Lung (tissue), 12 donors: ENCODE measurements around the gene LMX1A. TPM values are rescaled to one million over a fixed set of nuclear protein-coding genes. Genes with fewer than 3 reads are reported as not detected.

Source experiments
- ATAC-seq: fragments of 200-7000 bp; cut with Tn5 transposase; one replicate; pipeline ENCODE4 v1.9.1; 2020; ENCODE audit warnings: moderate number of reproducible peaks; ENCODE audit not compliant: insufficient read depth, low FRiP score
- DNase-seq, 3 donors: peaks; one replicate each; pipeline ENCODE4 v3.0.0-alpha.2; 2013 to 2017
- H3K27ac ChIP-seq, 2 donors: one replicate each; pipeline ENCODE4 v1.5.1; 2013; ENCODE audit warnings: mild to moderate bottlenecking in 2 of 2, moderate library complexity in 2 of 2, control low read depth in 1 of 2, inconsistent platforms in 1 of 2, low read depth in 1 of 2, low read length in 1 of 2
- H3K27me3 ChIP-seq, 3 donors: one replicate each; pipeline ENCODE4 v1.5.1; 2013; ENCODE audit warnings: low read length in 2 of 3; ENCODE audit not compliant: control insufficient read depth in 3 of 3, insufficient read depth in 3 of 3
- H3K36me3 ChIP-seq, 4 donors: one replicate each; pipeline ENCODE4 v1.5.1; 2013; ENCODE audit warnings: low read length in 4 of 4, mild to moderate bottlenecking in 1 of 4, moderate library complexity in 1 of 4; ENCODE audit not compliant: control insufficient read depth in 4 of 4, insufficient read depth in 4 of 4
- H3K4me1 ChIP-seq, 5 donors: one replicate each; pipeline ENCODE4 v1.5.1; 2013; ENCODE audit warnings: low read length in 5 of 5, mild to moderate bottlenecking in 2 of 5, moderate library complexity in 1 of 5; ENCODE audit not compliant: control insufficient read depth in 5 of 5, insufficient read depth in 5 of 5
- H3K4me3 ChIP-seq: one replicate; pipeline ENCODE4 v1.5.1; 2013; ENCODE audit warnings: mild to moderate bottlenecking, control low read depth, moderate library complexity
- H3K9ac ChIP-seq, 2 donors: one replicate each; pipeline ENCODE4 v1.5.1; 2013; ENCODE audit warnings: low read length in 2 of 2, control low read depth in 1 of 2; ENCODE audit not compliant: insufficient read depth in 1 of 2
- H3K9me3 ChIP-seq, 4 donors: one replicate each; pipeline ENCODE4 v1.5.1; 2013; ENCODE audit warnings: low read length in 3 of 4, mild to moderate bottlenecking in 1 of 4, moderate library complexity in 1 of 4; ENCODE audit not compliant: control insufficient read depth in 4 of 4, insufficient read depth in 3 of 4
- CTCF ChIP-seq: IDR thresholded peaks from 2 replicates; pipeline ENCODE4 v1.5.1; 2012; ENCODE audit warnings: mild to moderate bottlenecking; ENCODE audit errors: control extremely low read depth, extremely low read depth
- WGBS, 2 donors: extraction: QIAGEN DNeasy Blood & Tissue Kit; methylation state at CpG; one replicate each; pipeline ENCODE4 v1.1.7; 2013; 5-methylcytosine and 5-hydroxymethylcytosine counted together
- polyA plus RNA-seq, 2 donors: library from polyadenylated mRNA; stranded (reverse); fragments of 200-250 nt; gene quantifications; one replicate each; pipeline ENCODE4 v1.2.1, GENCODE V29; 2013
- total RNA-seq, 2 donors: library from RNA; depleted of rRNA in 1 of 2; stranded (reverse); fragments of >200 nt in 1 of 2; gene quantifications; one replicate each; pipeline ENCODE4 v1.2.1, GENCODE V29; 2014 to 2021
- donor health status: control.
- donor health status: control.
- donor health status: Bipolar disorder and iron deficiency.
- donor health status: healthy.
- donor health status: DM: yes; HTN: yes; CAD: no.

LMX1A gene
- total and polyA plus RNA-seq, 4 donors: 0.03 TPM; not detected in 3

GRCh38 chr1:165342587-165342986, 13.9 kb downstream of the LMX1A start:
- DNase-seq (no peak), ATAC-seq (no peak)
- H3K27me3 ChIP-seq: peaks cover 3 to 65% (median 48%) of the 10 kb centered on the region in 3 donors
- 67 to 72% methylated on average over 2 of the region's 2 CpGs for WGBS, 2 donors
- H3K36me3 ChIP-seq: no peaks in the 10 kb centered on the region
- H3K27ac ChIP-seq: no peak overlapping the region
- no peak overlapping the region for H3K4me3 ChIP-seq
- H3K9me3 ChIP-seq: peaks cover 0 to 5% (median 0%) of the 10 kb centered on the region in 4 donors
- H3K4me1 ChIP-seq: no peaks in the 10 kb centered on the region
- H3K9ac ChIP-seq: no peak overlapping the region
- no peak for TF ChIP-seq CTCF

GRCh38 chr1:165342168-165342567, 14.3 kb downstream of the LMX1A start:
- H3K27me3 ChIP-seq: peaks cover 3 to 60% (median 44%) of the 10 kb centered on the region in 3 donors

GRCh38 chr1:165339164-165339563, 17.4 kb downstream of the LMX1A start:
- 91 to 92% methylated on average over 5 of the region's 5 CpGs for WGBS, 2 donors
- no peak for TF ChIP-seq CTCF

More at GRCh38 chr1:165342168-165342567, 14.3 kb downstream of the LMX1A start:
- Histone ChIP-seq H3K36me3 (no peaks in the 10 kb centered on the region), H3K4me3 (no peak overlapping the region), H3K9me3 (peaks cover 0 to 5% (median 0%) of the 10 kb centered on the region in 4 donors), H3K9ac (no peak overlapping the region), H3K4me1 (no peaks in the 10 kb centered on the region), H3K27ac (no peak overlapping the region)
- ATAC-seq (no peak), DNase-seq (peak in 1 of 3 donors; percentile 11)
- TF ChIP-seq CTCF: no peak
- 72 to 81% methylated on average over 2 of the region's 2 CpGs for WGBS, 2 donors

GRCh38 chr1:165330483-165330882, 26.0 kb downstream of the LMX1A start:
- WGBS, 2 donors: 59 to 73% methylated on average over 3 of the region's 3 CpGs
- no peaks in the 10 kb centered on the region for H3K36me3 ChIP-seq
- ATAC-seq: no peak
- H3K27me3 ChIP-seq: peaks cover 0 to 6% (median 3%) of the 10 kb centered on the region in 3 donors
- H3K4me1 ChIP-seq: no peaks in the 10 kb centered on the region
- no peak overlapping the region for H3K4me3 ChIP-seq
- H3K27ac ChIP-seq: no peak overlapping the region
- peaks cover 0 to 5% (median 0%) of the 10 kb centered on the region in 4 donors for H3K9me3 ChIP-seq
- no peak for TF ChIP-seq CTCF
- no peak for DNase-seq
- no peak overlapping the region for H3K9ac ChIP-seq

More at GRCh38 chr1:165339164-165339563, 17.4 kb downstream of the LMX1A start:
- Histone ChIP-seq H3K4me1 (no peaks in the 10 kb centered on the region), H3K4me3 (no peak overlapping the region), H3K27me3 (peaks cover 3 to 38% (median 15%) of the 10 kb centered on the region in 3 donors), H3K27ac (no peak overlapping the region), H3K9me3 (peaks cover 0 to 5% (median 0%) of the 10 kb centered on the region in 4 donors), H3K36me3 (no peaks in the 10 kb centered on the region), H3K9ac (no peak overlapping the region)
- DNase-seq: no peak
- ATAC-seq: no peak
